A172 (cell line): ENCODE results near the gene AFF1. TPM values are rescaled to one million over a fixed set of nuclear protein-coding genes. Genes with fewer than 3 reads are reported as not detected.

ENCODE experiments used
- DNase-seq: peaks from one replicate; pipeline ENCODE4 v3.0.0-alpha.2; 2015; ENCODE audit warnings: low spot score
- total RNA-seq: library from RNA; depleted of rRNA; stranded (reverse); fragments of >200 nt; shearing (Covaris generic); gene quantifications from 2 replicates; pipeline ENCODE4 v1.2.3, GENCODE V29; 2014

Gene AFF1
- total RNA-seq, 1 experiment from 2014 or later, result 5.8 TPM

DNA sequence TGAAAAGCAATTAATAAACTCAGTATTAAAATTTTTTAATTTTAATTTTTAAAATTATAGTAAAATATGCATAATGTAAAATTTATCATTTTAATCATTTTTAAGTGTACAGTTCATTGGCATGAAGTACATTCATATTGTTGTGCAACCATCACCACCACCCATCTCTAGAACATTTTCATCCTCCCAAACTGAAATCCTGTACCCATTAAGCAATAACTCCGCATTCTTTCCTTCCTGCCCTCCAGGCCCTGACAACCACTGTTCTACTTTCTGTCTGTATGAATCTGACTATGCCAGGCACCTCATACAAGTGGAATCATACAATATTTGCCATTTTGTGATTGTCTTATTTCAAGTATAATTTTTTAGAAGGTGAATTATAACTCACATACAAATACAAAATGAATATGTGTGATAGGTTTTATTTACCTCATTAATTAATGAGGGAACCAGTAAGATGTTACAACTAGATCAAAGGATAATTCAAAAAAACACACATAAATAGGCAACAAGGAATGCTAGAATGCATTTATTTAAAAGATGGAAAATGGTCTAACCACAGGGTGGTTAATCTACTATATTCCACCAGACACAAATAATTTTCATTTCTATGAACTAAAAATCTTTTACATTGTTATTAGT is 13.1 kb upstream of the AFF1 start:
- no peak for DNase-seq

DNA sequence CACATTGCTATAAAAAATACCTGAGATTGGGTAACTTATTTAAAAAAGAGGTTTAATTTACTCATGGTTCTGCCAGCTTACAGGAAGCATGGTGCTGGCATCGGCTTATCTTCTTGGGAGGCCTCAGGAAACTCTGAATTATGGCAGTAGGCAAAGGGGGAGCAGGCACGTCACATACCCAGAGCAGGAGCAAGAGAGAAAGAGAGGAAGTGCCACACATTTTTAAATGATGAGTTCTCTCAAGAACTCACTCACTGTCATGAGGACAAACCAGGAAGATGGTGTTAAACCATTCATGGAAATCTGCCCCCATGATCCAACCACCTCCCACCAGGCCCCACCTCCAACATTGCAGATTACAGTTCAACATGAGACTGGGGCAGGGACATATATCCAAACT is 10.0 kb upstream of the AFF1 start:
- DNase-seq, result peak; percentile 84

DNA sequence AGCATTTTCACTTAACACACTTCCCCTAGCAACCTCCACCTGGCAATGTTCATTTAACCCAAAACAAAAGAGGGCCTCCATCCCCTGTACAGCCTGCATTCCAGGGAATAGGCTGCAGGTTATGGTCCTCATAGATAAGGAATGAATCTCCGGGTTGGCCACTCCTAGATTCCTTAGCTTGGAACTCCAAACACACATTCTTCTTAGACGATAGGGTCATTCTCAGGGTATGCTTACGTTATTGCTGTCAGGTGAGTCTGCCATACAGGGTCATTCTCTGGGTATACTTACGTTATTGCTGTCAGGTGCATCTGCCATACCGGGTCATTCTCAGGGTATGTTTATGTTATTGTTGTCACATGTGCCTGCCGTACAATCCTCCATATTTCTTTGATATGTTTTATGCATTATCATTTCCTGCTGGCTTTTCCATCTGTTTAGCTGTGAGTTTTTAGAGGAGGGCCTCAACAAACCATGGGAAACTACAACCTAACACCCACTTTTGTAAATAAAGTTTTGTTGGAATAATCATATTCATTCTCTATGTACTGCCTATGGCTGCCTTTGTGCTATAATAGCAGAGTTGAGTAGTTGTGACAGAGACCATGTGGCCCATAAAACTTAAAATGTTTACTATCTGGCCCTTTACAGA is 8.2 kb upstream of the AFF1 start:
- DNase-seq, result no peak

DNA sequence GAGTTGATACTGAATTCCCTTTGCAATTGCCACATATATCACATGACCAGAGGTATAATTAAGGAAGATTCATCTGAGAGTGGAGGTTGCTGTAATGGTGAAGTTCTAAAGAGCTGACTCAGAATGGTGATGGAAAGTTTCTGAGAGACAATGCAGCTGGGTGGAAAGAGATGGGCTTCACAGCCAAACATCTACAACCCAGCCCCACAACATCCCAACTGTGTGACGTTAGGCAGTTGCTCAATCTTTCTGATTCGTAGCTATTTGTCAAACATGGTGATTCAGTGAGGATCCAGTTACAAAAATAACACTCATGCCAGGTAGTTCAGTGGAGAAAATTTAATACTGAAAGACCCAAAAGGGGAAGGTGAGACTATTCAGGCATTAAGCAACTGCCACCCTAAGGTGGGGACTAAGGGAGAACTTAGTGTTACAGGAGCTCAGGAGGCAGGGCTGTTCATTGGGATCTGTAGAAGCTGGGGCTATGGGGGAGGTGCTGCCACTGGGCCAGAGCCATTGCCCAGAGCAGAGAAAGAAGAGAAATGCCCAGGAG is 6.9 kb upstream of the AFF1 start:
- DNase-seq, result peak; percentile 37

DNA sequence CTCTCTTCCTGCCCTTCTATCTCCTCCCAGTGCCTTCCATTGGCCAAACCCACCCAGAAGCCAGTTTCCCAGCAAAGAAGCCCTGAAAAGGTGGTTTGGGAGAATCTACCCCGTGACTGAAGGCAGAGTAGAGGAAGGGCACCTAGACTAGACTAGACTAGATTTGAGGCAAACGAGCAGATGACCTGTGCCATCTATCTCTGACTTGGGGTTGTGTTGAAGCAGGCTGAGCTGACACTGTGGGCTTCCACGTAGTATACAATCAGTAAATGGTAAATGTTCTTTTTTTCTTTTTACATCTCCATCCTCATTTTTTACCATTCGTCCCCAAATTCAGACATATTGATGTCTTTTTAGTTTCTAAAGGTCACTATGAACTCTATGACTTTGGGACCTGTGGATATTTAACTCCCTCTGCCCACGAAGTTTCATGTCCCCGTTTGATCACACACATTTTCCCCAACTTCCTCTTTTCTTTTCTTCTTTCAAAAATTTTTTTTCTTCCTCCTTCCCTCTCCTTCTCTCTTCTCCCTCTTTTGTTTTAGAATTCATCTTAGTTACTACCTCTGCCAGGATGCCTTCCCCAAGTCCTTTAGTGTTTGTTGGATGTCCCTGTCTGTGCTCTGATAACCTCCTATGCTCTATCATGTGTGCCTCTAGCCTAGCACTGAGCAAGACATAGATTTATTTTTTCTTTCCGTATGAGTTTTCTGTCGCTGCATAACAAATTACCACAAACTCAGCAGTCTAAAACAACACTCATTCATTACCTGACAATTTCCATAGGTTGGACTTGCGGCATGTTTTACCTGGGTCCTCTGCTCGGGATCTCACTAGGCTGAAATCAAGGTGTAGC is 6.2 kb upstream of the AFF1 start:
- DNase-seq, result no peak

DNA sequence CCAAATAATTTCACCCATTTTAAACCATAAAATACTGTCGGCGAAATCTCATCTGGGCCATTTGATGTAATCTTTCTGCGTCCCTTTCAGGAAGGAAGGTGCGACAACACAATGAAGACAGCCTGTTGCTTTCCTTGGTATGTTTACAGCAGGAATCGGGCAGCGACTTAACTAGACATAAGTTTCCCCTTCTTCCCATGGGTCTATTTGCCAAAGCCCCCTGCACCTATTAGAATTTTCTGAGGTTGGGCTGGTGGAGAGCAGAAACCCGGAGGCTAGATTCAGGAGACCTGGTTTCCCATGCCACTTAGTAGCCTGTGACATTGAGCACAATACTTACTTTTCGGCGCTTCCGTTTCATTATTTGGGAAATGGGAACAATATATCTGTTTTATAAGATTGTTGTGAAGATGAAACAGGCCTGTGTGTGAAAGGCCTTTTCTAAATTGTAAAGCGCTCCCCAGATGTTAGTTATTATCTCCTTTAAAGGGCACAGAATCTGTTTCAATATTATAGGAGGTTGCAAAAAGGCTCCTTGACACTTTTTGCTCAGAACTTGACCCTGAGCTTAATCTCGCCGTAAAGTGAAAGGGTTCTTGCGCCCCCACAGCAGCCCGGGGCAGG is 552 bp upstream of the AFF1 start:
- no peak for DNase-seq

DNA sequence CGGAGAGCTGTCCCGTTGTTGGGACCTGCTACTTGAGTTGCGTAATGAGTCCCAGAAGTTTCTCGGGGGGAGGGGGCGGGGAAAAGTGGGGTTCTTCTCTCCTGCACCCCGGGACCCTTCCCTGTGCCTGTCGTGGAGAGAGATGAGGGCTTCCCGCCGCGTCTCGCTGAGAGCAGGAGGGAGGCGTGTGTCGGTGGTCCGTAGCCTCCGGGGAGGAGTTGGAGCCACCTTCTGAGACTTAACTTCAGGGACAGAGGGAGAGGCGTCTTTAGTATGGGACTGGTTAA is 698 bp downstream of the AFF1 start:
- no peak for DNase-seq

DNA sequence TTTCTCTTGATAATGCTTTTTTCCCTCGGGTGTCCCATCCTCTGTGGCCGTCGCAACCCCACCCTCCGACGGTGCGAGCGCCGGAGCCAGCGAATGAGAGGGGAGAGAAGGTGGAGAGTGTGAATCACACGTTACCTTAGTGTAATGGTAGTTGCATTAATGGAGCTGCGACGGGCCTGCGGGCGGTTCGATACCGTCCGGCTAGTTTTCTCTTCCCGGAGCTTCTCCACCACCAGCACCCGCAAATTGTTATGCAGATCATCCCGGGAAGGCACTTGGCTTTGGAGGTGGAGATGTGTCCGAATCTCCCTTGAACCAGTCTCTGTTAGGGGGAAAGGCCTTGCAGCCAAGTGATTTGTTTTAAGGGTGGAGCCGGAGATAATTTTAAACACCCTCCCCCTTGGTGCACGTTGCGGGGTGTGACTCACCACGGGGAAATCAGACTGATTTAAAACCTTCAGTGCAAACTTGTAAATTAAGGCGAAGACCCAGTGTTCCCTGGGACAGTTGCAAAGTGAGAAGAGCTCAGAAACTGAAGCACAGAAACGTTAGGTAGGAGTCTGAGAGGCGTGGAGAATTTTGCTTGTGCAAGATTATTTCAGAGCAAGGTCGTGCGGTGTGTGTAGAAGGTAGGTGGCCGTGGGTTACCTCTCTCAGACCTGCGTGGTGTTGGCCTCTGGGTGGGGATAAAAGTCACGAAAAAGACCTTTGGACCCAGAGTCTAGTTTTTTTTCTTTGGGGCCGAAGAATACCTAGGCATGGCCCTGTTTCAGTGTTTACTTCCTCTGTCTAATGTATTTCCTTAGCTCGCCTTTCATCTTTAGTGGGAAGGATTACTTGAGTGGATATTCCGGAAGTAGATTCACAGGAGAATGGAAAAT is 1.3 kb downstream of the AFF1 start:
- DNase-seq, result peak; percentile 75

DNA sequence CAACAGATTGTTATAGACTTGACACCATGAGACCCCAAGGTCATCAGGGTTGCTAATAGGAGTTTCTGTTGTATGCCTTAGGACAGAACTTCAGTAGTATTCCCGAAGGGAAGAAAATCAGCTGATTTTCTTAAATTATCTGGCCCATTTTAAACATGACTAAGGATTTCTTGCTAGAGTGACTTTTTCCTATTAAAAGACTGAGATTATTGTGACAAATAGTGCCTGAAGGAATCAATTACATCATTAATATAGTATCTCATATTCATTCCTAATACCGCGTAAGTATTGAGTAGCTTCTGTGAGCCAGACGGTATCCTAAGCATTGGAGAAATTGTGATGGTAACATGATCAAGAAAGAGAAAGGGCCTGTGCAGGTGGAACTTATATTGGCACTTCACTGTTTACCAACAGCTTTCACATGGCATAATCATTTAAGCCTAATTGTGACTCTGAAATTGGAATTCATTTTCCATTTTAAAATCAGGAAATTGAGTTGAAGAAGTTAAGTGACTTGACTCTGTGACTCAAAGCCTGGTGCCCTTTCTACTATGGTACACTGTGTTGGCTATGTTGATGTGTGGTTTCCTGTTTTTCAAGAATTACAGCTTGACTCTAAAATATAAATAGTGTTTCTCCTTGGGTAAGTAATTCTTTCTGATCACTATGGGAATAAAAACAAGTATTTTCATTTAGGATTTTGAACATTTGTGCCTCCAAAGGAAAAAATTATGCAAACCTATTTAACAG is 4.1 kb downstream of the AFF1 start:
- no peak for DNase-seq

DNA sequence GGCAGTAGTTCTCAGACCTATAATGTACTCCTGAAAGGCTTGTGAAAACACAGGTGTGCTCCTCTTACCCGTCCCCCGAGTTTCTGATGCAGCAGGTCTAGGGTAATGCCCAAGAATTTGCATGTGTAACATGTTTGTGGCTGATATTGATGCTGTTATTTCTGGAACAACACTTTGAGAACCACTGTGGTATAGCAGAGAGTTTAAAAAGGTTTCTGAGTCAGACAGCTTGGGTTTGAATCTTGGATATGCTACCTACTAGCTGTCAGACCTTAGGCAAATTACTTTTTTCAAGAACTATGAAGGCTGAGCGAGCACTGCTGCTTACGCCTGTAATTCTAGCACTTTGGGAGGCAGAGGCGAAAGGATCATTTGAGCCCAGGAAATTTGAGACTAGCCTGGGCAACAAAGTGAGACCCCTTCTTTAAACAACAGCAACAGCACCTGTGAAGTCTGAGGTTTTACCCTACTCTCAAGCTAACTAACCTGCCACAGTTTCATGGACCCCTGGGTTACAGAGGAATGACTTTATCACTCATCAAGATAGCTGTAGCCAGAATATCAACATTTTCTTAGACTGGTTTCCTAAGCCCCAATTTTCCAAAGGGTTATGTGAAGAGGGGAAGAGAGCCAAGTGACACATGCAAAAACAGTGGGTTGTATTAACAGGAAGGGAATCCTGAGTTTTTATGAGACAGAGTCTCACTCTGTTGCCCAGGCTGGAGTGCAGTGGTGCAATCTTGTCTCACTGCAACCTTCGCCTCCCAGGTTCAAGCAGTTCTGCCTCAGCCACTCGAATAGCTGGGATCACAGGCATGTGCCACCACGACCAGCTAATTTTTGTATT is 5.1 kb downstream of the AFF1 start:
- DNase-seq, result no peak

DNA sequence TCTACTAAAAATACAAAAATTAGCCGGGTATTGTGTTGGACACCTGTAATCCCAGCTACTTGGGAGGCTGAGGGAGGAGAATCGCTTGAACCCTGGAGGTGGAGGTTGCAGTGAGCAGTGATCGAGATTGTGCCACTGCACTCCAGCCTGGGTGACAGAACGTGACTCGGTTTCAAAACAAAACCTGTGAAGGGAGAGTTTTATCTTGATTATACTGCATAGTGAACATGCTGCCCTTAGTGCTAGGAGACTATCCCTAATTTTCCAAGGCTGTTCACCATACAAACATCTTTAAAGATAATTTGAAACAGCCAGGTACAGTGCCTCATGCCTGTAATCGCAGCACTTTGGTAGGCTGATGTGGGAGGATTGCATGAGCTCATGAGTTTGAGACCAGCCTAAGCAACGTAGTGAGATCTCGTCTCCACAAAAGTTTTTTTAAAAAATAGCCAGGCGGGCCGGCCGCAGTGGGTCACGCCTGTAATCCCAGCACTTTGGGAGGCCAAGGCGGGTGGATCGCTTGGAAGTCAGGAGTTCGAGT is 6.2 kb downstream of the AFF1 start:
- no peak for DNase-seq

DNA sequence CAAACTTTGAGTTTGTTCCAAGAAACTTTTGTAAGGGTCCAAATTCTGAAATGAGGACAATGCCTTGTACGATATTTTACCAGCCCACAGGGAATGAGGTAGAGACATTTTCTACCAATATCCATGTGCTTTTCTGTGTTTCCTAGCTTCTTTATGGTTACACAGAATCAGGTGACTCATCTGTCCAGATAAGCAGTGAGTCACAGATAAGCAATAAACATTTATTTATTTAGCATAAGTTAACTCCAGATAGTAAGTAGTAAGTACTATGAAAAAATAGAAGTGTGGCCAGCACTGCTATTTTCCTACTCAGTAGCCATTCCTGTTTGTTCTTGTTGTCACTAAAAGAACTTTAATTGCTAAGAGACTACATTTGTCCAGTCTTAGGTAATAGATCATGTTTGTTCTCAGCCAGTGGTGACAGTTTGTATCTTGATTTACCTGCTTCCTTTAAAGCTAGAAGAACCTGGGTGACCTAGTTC is 7.4 kb downstream of the AFF1 start:
- peak; percentile 67 for DNase-seq

DNA sequence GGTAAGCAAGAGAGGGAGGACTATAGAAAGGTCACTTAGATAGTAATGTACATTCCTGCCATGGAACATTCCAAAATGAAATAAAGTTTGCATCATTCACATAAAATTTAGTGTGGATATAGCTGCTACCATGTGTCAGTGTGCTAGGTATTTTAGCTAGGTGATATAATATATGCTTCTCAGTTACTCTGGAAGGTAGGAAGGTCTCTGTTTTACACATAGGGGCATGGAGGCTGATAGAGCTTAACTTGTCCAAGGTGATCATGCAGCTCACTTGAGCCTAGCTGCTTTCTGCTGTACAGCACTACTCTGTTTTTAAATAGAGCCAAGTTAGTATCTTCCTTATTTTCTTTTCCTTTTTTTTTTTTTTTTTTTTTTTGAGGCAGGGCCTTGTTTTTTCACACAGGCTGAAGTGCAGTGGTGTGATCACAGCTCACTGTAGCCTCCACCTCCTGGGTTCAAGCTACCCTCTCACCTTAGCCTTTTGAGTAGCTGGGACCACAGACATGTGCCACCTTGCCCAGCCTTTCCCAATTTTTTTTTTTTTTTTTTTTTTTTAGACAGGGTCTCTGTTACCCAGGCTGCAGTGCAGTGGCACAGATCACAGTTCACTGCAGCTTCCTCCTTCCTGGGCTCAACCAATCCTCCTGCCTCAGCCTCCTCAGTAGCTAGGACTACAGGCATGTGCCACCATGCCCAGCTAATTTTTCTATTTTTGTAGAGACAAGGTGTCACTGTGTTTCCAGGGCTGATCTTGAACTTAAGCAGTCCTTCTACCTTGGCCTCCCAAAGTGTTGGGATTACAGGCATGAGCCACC is 10.4 kb downstream of the AFF1 start:
- no peak for DNase-seq

DNA sequence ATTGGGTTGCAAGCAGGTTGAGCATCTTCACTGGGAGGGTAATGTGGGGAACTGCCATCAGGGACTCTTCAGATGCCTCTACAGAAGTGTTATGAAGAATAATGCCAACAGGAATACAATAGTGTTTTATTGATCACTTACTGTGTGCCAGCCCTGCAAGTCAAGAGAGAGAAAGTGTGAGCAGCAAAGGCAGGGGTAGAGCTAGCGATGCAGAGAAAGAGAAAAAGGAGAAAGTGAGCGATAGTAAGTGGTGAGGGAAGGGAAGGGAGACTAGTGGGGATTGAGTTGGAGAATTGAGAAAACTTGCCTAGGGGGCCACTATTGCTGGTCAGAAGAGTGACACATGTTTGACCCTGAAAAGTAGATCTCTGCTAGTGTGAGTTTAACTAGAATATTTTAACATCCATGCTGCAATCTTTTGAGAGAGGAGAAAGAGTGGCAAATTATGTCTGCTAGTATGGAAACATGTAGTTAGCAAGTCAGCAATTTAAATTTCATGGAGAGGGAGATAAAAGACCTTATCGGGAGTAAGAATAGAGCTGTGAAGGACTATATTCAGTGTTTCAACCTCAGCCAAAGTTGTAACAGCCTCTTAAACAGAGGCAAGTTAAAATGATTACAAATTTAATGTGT is 12.2 kb downstream of the AFF1 start:
- DNase-seq, result no peak

DNA sequence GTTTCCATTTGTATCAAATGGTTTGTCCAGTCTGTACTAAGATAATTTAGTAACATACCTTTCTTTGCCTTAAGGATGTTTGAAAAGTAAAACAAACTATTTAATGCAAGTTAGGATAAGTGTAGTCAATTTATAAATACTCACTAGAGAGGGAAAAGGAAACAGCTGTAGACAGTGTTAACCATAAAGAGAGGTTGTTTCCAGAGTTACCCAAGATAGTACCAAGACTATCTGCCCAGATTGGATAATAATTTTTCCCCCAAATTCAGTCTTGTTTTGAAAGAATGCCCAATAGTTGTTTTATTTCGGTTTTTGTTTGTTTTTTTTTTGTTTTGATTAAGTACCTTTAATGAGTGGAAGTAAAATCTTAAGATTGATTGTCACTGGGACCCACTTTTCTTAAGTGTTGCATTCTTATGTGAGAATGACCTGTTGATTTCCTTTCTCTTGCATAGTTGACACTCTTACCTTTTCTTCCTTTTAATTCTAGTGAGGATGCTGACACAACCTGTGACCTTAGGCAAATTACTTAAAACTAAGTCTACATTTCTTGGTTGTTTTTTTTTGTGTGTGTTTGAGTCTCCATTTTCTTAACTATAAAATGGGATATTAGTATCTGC is 12.8 kb downstream of the AFF1 start:
- DNase-seq, result no peak

DNA sequence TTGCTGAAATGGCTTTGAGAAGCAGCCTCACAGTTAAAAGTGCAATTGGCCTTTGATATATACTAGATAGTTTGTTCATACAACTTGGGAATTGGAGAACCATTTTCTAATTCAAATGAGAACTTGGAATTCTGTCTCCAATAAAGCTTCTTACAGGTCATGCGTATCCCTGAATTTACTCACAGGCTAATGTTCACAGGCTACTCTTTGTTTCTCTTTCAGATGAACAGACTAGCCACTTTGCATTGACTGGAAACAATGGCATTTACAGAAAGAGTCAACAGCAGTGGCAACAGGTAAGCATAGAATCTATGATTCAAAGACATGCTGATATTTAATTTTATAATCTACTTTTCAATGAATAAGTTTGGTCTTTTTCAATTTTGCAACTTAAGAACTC is 13.5 kb downstream of the AFF1 start:
- DNase-seq, result no peak

DNA sequence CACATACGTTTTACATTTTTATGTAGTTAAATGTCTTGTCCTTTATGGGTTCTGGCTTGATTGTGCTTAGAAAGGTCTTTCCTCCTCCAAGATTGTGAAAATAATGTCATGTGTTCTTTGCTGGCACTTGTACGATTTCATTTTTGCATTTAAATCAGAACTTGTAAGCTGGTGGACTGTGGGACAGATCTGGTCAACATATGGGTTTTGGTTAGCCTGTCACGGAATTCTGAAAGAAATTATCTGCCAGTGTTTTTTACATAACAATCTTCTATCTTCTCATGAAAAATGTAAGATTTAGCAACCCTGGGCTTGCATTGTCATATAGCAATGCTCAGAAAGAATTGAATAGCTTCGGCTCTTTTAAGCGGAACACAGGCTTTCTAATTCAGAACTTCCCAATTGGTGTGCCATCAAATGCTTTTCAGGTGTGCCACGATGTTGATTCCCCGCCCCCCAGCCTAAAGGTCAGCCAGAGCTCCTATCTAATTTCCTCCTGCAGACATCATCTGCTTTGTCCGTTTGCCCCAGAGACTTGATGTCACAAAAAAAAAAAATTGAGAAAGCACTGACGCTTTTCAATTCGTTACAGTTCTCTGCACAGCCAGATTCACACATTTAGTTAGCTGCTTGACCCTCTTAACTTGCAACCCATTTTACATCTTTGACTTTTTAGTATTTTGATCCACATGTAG is 16.2 kb downstream of the AFF1 start:
- no peak for DNase-seq
